GM12872 (cell line): ENCODE measurements around the gene SLC5A2.

Experiments
- TF ChIP-seq, protein P1 (sequence below): IDR thresholded peaks from 3 replicates; pipeline ENCODE4 v1.5.1; 2011; ENCODE audit warnings: low read depth, mild to moderate bottlenecking, low read length, moderate library complexity; ENCODE audit not compliant: insufficient read depth

Gene SLC5A2

DNA sequence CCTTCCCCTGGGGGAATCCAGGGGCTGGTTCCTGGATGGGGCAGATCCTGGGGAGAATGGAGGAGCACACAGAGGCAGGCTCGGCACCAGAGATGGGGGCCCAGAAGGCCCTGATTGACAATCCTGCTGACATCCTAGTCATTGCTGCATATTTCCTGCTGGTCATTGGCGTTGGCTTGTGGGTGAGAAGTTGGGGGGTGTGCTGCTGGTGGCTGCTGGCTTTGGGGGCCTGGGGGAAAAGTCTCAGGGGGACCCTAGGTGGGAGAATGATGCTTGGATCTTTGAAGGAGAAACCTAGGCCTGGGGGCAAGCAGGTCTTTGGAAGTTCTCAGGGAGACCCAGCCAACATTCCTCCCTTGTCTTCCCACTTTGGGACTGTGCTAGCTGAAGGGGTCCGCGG is at the start of gene SLC5A2:
Gene SLC5A2, plus strand, starts transcription at position 43 of the 400 bp plus-strand sequence. Its CDS starts 14 bp downstream, at position 57.
- TF ChIP-seq, protein P1, sequence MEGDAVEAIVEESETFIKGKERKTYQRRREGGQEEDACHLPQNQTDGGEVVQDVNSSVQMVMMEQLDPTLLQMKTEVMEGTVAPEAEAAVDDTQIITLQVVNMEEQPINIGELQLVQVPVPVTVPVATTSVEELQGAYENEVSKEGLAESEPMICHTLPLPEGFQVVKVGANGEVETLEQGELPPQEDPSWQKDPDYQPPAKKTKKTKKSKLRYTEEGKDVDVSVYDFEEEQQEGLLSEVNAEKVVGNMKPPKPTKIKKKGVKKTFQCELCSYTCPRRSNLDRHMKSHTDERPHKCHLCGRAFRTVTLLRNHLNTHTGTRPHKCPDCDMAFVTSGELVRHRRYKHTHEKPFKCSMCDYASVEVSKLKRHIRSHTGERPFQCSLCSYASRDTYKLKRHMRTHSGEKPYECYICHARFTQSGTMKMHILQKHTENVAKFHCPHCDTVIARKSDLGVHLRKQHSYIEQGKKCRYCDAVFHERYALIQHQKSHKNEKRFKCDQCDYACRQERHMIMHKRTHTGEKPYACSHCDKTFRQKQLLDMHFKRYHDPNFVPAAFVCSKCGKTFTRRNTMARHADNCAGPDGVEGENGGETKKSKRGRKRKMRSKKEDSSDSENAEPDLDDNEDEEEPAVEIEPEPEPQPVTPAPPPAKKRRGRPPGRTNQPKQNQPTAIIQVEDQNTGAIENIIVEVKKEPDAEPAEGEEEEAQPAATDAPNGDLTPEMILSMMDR, result no peak

DNA sequence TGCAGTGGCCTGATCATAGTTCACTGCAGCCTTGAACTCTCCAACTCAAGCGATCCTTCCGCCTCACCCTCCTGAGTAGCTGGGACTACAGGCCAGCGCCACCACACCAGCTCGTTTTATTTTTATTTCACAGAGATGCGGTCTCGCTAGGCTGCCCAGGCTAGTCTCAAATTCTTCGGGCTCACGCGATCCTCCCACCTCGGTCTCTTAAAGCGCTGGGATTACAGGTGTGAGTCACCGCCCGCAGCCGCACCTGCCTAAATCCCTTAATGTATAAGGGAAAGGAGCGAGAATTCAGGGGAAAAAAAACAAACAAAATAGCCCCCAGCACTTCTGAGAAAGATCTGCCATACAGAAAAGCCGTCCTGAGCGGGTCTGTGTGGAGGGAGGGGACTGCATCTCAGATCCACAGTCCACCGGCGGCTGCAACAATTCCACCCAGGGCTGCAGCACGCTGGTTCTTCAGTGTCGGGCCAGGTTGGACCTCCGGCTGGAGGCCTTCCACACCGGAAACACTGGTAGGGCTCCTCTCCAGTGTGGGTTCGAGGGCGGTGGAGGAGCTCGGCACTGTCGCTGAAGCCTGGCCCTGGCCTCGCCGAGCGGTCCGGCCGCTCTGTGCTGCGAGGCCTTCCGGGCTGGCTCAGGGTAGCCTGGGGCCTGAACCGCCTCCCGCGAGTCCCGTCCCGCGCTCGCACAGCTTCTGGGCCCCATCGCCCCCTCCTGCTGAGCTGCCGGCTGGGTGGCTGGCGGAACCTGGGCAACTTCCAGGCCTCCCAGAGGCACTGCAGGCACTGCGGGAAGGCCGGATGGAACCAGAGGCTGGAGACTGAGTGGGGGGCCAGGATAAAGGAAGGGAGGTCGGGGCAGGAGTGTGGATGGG is 47.3 kb upstream of the SLC5A2 start:
- TF ChIP-seq, protein P1, result no peak

DNA sequence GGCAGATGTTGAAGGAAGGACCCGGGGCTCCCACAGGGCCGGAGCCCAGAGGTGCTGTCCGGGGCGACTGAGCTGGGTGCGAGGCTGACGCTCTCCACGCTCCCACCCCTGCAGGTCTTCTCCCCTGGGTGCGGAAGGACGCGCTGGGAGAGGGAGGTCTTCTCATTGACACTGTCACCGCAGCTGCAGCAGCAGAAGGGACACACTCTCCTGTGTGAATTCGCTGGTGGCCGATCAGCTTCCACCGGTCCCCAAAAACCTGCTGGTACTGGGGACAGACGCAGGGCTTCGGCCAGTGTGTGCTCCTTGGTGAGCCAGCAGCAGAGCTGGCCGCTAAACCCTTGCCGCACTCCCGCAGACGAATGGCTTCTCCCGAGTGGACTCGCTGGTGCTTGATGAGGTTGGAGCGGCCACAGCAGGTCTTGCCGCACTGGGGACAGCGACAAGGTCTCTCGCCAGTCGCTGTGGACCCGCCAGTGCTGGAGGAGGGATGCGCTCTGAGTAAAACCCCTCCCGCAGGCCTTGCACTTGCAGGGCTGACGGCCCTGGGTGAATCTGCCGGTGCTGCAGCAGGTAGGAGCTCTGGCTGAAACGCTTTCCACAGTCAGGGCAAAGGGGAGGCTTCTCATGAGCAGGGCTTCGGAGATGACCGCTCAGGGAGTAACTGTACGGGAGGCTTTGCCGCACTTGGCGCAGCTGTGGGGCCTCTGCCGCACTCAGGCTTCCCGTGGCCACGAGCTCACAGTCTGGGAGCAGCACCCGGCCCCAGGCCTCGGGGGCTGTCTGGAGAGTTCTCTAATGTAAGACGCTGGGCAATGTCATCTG is 46.5 kb upstream of the SLC5A2 start:
- TF ChIP-seq, protein P1, result no peak

DNA sequence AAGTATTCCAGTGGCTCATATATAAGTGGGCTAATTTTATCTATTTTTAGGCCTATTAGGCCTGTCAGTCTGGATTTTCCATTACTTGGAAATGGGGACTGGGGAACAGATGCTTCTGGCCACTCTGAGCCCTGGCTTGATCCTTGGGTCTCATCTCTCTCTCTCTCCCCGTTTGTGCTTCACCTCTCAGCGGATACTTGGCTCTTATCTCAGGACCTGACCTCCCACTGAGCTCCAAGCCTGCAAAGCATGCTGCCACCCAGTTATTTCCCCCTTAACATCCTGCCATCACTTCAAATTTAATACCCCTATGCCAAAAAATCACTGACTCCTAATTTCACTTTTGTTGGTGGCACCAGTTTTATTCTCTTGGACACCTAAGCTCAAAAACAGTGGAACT is 44.5 kb upstream of the SLC5A2 start:
- TF ChIP-seq, protein P1, result no peak

DNA sequence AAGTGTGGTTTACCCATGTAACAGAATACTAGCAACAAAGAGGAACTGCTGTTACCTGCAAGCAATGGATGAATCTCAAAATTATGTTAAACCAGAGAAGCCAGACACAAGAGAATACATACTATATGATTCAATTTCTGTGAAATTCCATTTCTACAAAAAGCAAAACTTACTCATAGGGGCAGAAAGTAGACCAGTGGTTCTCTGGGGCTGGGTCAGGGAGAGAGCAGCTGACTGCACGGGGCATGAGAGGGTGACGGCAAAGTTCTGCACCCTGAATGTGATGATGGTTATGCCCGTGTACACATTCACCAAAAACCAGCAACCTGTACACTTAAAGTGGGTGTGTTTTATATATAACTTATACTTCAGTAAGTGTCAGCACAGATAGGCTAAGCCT is 43.4 kb upstream of the SLC5A2 start:
- TF ChIP-seq, protein P1, result no peak

DNA sequence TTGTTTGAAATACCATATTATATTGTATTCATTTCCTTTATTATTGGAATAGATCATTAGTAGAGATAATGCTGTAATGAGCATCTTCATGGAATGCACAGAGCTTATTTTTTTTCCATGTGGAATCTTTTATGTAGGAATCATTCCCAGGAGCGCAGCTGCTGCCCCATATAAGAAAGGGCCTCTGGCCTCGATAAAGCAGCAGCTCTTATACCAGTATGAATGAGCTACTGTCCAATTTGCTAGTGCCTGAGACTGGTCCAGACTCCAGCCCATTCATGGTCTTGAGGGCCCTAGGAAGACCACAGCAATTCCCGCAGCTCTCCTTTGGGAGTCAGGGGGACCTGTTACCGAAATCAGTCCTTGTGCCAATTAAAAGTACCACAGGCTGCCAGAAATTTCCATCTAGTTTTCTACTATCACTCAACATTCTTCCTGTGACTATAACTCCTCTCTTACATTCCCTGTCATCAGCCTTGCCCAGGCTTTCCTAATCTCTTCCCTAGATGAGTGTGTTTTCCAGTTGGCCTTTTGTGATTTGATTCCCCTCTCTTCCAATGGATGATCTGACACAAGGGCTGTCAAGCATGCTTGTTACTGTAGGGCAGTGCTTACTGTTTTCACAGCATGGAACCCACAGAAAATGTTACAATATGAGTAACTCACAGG is 42.3 kb upstream of the SLC5A2 start:
- TF ChIP-seq, protein P1, result no peak

DNA sequence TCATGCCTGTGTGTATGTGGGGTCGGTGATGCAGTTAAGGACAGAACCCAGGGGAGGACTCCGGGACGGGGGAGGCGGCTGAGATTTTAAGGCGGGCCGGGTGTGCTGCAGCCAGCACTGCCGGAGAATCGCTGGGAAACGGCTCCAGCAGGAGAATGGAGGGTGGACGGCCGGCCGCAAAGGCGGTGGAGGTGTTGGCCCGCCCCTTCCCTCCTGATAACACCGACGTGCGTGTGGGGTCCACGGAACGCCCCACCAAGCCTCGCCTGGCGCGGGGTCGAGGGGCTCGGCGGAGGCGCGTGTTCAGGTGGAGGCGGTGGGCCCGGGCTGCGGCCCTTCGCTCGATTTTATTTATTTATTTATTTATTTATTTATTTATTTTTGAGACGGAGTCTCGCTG is 41.0 kb upstream of the SLC5A2 start:
- TF ChIP-seq, protein P1, result no peak
